Spleen (tissue), 11 donors: ENCODE measurements around the gene ROGDI. TPM values are rescaled to one million over a fixed set of nuclear protein-coding genes. Genes with fewer than 3 reads are reported as not detected.

Experiments used
- DNase-seq: peaks from one replicate; pipeline ENCODE4 v3.0.0-alpha.2; 2020
- H3K27ac ChIP-seq, 8 donors: fragments of 200-600 bp; sonication (generic) in 7 of 8; 1 replicate in 4 of 8; 2 replicates in 4 of 8; pipeline versions ENCODE4 v1.5.0 to v1.8.0; 2016 to 2021; ENCODE audit warnings: inconsistent platforms in 4 of 8, mild to moderate bottlenecking in 4 of 8, moderate library complexity in 1 of 8
- H3K27me3 ChIP-seq, 7 donors: fragments of 200-600 bp; sonication (generic) in 6 of 7; replicated peaks in 1 of 7; 1 replicate in 4 of 7; 2 replicates in 3 of 7; pipeline versions ENCODE4 v1.5.0 to v1.8.0; 2016 to 2021; ENCODE audit warnings: inconsistent platforms in 3 of 7, mild to moderate bottlenecking in 1 of 7
- H3K36me3 ChIP-seq, 6 donors: fragments of 200-600 bp; sonication (generic) in 5 of 6; 1 replicate in 4 of 6; 2 replicates in 2 of 6; pipeline versions ENCODE4 v1.5.0 to v1.8.0; 2016 to 2021; ENCODE audit warnings: inconsistent platforms in 2 of 6
- H3K4me1 ChIP-seq, 6 donors: fragments of 200-600 bp; sonication (generic) in 5 of 6; 1 replicate in 3 of 6; 2 replicates in 3 of 6; pipeline versions ENCODE4 v1.5.0 to v1.8.0; 2016 to 2021; ENCODE audit warnings: inconsistent platforms in 3 of 6
- H3K4me3 ChIP-seq, 8 donors: fragments of 200-600 bp; sonication (generic) in 7 of 8; 1 replicate in 4 of 8; 2 replicates in 4 of 8; pipeline versions ENCODE4 v1.5.0 to v1.8.0; 2016 to 2021; ENCODE audit warnings: inconsistent platforms in 4 of 8, mild to moderate bottlenecking in 4 of 8, moderate library complexity in 2 of 8
- H3K9me3 ChIP-seq, 8 donors: fragments of 200-600 bp; sonication (generic) in 7 of 8; 1 replicate in 4 of 8; 2 replicates in 4 of 8; pipeline versions ENCODE4 v1.5.0 to v1.8.0; 2016 to 2021; ENCODE audit warnings: inconsistent platforms in 4 of 8
- POLR2A ChIP-seq, 3 donors: fragments of 450-650 bp; IDR thresholded peaks; one replicate each; pipeline ENCODE4 v1.5.1; 2017; ENCODE audit warnings: antibody characterized with exemption in 3 of 3, mild to moderate bottlenecking in 1 of 3
- POLR2AphosphoS5 ChIP-seq, 3 donors: sonication (generic); formaldehyde crosslinking; IDR thresholded peaks; one replicate each; pipeline ENCODE4 v1.5.1; 2017; ENCODE audit warnings: antibody characterized with exemption in 3 of 3
- WGBS, 5 donors: extraction: QIAGEN DNeasy Blood & Tissue Kit in 3 of 5; methylation state at CpG; one replicate each; pipeline versions ENCODE4 v1.1.5 to v1.1.7; 2013 to 2018; 5-methylcytosine and 5-hydroxymethylcytosine counted together
- intact Hi-C: fragments of 100-400 bp; cut with DNase I; formaldehyde crosslinking; loops from one replicate; pipeline ENCODE4 v1.15.0; 2023; ENCODE audit warnings: low total_unique reads
- polyA plus RNA-seq, 3 donors: library from polyadenylated mRNA; stranded (reverse); fragments of 200-250 nt; gene quantifications; one replicate each; pipeline ENCODE4 v1.2.1, GENCODE V29; 2013
- total RNA-seq, 7 donors: library from RNA; depleted of rRNA in 3 of 7; stranded (reverse); fragments of >200 nt in 3 of 7; fragmentation: NEBNext Ultra II Directional in 4 of 7; extraction: Animal tissue kit (Norgen Biotek cat#: 25700) in 4 of 7; gene quantifications; one replicate each; pipeline versions ENCODE4 v1.1.0 to v1.2.1, GENCODE V29; 2016 to 2021
- TF ChIP-seq, protein P1 (sequence below), 11 experiments: fragments of 200-600 bp in 7 of 11; fragments of 450-650 bp in 4 of 11; sonication (generic) in 4 of 11; IDR thresholded peaks in 8 of 11; conservative IDR thresholded peaks in 3 of 11; 1 replicate in 7 of 11; 2 replicates in 4 of 11; pipeline versions ENCODE4 v1.4.0 to v1.8.0; 2016 to 2021; ENCODE audit warnings: antibody characterized with exemption in 11 of 11, inconsistent platforms in 4 of 11, mild to moderate bottlenecking in 1 of 11
- donor health status: healthy with polysubstance abuse.
- donor health status: DM: no; HTN: no; CAD: no; lungs with moderate emphysema.
- donor health status: DM: no; HTN: no; CAD: no.
- donor health status: Bipolar disorder and iron deficiency.
- donor health status: healthy.
- donor health status: DM: no; HTN: no; CAD: no.
- donor health status: DM: yes; HTN: yes; CAD: no.

The ROGDI gene
- total and polyA plus RNA-seq, 10 donors = 24.6 to 47.5 (median 31.9) TPM

DNA sequence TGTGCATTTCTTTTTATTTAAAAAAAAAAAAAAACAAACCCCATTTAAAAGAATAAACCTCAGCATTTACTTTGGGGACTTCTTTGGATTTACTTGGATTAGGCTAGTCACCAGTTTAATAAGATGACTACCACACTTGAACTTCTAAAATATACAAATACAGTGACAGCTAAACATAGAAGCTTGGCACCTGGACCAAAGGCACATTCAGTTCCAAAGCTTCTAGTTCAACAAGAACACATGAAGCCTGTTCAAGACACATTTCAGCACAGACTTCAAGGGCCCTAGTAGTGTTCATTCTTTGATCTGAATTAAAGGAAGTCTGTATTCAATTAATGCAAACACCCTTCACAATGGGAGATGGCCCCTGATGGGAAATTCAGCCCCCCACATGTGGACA is 11.6 kb upstream of the ROGDI start:
- Histone ChIP-seq H3K4me1 (no peaks in the 10 kb centered on the region), H3K4me3 (no peak overlapping the region), H3K36me3 (peaks cover 0 to 100% (median 98%) of the 10 kb centered on the region in 6 donors), H3K27me3 (no peaks in the 10 kb centered on the region), H3K27ac (no peak overlapping the region), H3K9me3 (no peaks in the 10 kb centered on the region)
- TF ChIP-seq, protein P1, sequence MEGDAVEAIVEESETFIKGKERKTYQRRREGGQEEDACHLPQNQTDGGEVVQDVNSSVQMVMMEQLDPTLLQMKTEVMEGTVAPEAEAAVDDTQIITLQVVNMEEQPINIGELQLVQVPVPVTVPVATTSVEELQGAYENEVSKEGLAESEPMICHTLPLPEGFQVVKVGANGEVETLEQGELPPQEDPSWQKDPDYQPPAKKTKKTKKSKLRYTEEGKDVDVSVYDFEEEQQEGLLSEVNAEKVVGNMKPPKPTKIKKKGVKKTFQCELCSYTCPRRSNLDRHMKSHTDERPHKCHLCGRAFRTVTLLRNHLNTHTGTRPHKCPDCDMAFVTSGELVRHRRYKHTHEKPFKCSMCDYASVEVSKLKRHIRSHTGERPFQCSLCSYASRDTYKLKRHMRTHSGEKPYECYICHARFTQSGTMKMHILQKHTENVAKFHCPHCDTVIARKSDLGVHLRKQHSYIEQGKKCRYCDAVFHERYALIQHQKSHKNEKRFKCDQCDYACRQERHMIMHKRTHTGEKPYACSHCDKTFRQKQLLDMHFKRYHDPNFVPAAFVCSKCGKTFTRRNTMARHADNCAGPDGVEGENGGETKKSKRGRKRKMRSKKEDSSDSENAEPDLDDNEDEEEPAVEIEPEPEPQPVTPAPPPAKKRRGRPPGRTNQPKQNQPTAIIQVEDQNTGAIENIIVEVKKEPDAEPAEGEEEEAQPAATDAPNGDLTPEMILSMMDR (IDR thresholded peaks at IDR 0.05 in 8 of 11, conservative IDR thresholded peaks at IDR 0.05 in 3 of 11) = no peak
- TF ChIP-seq POLR2A (IDR thresholded peaks at IDR 0.05) (no peak), POLR2AphosphoS5 (IDR thresholded peaks at IDR 0.05) (no peak)
- intact Hi-C loops = no loop called here
- no peak for DNase-seq

DNA sequence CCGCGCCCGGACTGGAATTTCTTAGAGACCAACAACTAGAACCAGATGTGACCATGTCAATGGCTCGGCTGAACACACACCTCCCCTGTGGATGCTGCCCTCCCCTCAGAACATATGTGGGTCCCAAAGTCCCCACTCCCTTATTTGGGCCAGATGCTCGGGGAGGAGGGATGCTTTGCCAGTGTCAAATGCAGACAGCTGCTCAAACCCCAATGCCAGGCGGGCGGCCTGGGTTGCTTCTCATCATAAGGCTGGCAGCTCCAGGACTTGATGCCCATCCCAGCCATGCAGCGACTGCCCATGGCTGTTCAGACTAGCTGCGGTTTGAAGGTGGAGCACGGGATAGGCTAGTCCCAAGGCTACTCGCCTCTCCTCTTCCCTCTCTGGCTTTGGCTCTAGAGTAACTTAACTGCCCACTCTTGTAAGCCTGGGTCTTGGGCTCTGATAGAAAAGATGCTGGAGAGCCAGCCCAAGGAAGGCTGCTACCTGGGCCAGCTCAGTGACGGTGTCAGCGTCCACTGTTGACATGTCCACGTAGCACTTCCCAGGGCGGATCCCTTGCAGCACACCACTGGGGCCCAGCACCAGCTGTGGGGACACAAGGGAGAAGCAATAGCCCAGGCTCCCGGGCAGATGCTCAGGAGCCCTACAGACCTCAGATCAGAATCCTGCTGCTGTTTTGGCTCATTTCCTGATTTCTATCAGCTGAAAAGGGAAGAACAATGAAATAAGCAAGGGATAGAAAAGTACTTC is 11.0 kb upstream of the ROGDI start:
- TF ChIP-seq POLR2A (IDR thresholded peaks at IDR 0.05) = no peak
- TF ChIP-seq, protein P1 (IDR thresholded peaks at IDR 0.05 in 8 of 11, conservative IDR thresholded peaks at IDR 0.05 in 3 of 11) = no peak
- no peak for TF ChIP-seq POLR2AphosphoS5 (IDR thresholded peaks at IDR 0.05)
- Histone ChIP-seq H3K27ac (no peak overlapping the region), H3K4me1 (no peaks in the 10 kb centered on the region), H3K27me3 (no peaks in the 10 kb centered on the region), H3K36me3 (peaks cover 0 to 100% (median 98%) of the 10 kb centered on the region in 6 donors), H3K9me3 (no peaks in the 10 kb centered on the region), H3K4me3 (no peak overlapping the region)
- WGBS, 5 donors = 96 to 98% (median 98%) methylated on average over 11 to 16 of the region's 16 CpGs
- DNase-seq = no peak
- intact Hi-C loops = no loop called here

GRCh38 chr16:4811773-4812172 is 9.3 kb upstream of the ROGDI start:
- DNase-seq = no peak
- Histone ChIP-seq H3K4me1 (no peaks in the 10 kb centered on the region), H3K36me3 (peaks cover 0 to 100% (median 97%) of the 10 kb centered on the region in 6 donors), H3K27ac (no peak overlapping the region), H3K9me3 (no peaks in the 10 kb centered on the region), H3K4me3 (no peak overlapping the region), H3K27me3 (no peaks in the 10 kb centered on the region)
- TF ChIP-seq, protein P1 (IDR thresholded peaks at IDR 0.05 in 8 of 11, conservative IDR thresholded peaks at IDR 0.05 in 3 of 11) = no peak
- TF ChIP-seq POLR2AphosphoS5 (IDR thresholded peaks at IDR 0.05) (no peak), POLR2A (IDR thresholded peaks at IDR 0.05) (no peak)
- WGBS, 5 donors = 89 to 97% (median 92%) methylated on average over 9 of the region's 9 CpGs
- intact Hi-C loops = no loop called here

- DNase-seq = no peak
- peaks cover 0 to 100% (median 96%) of the 10 kb centered on the region in 6 donors for H3K36me3 ChIP-seq
- intact Hi-C loops = no loop called here
- no peak overlapping the region for H3K27ac ChIP-seq
- H3K4me3 ChIP-seq = no peak overlapping the region
- no peaks in the 10 kb centered on the region for H3K9me3 ChIP-seq
- 88 to 98% (median 96%) methylated on average over 3 of the region's 3 CpGs for WGBS, 5 donors
- no peaks in the 10 kb centered on the region for H3K27me3 ChIP-seq
- TF ChIP-seq POLR2AphosphoS5 (IDR thresholded peaks at IDR 0.05) = no peak
- no peak for TF ChIP-seq POLR2A (IDR thresholded peaks at IDR 0.05)
- TF ChIP-seq, protein P1 (IDR thresholded peaks at IDR 0.05 in 8 of 11, conservative IDR thresholded peaks at IDR 0.05 in 3 of 11) = no peak
- no peaks in the 10 kb centered on the region for H3K4me1 ChIP-seq
These were observed 8.8 kb upstream of the ROGDI start for GRCh38 chr16:4811242-4811641.
